SK-N-SH treated with all-trans-retinoic acid at 6 μM for 48 hours (cell line): ENCODE results near the gene TLL1.

Experiments
- ATAC-seq: fragments of 200-7000 bp; cut with Tn5 transposase; 3 replicates; pipeline ENCODE4 v1.9.1; 2020; ENCODE audit warnings: mild to moderate bottlenecking, moderate library complexity
- ARNTL ChIP-seq: fragments of 450-650 bp; formaldehyde crosslinking; IDR thresholded peaks from 2 replicates; pipeline ENCODE4 v1.5.0; 2020; ENCODE audit warnings: low read depth, mild to moderate bottlenecking, moderate library complexity, borderline replicate concordance
- BACH2 ChIP-seq: fragments of 250-450 bp; sonication (Bioruptor Pico); IDR thresholded peaks from 2 replicates; pipeline ENCODE4 v1.9.0; 2021; ENCODE audit warnings: mild to moderate bottlenecking, borderline replicate concordance
- CREB5 ChIP-seq: fragments of 250-450 bp; sonication (Bioruptor Pico); IDR thresholded peaks from 2 replicates; pipeline ENCODE4 v1.5.1; 2020; ENCODE audit warnings: low read depth, mild to moderate bottlenecking, moderate library complexity
- ISL1 ChIP-seq: fragments of 250-450 bp; sonication (Bioruptor Pico); IDR thresholded peaks from 2 replicates; pipeline ENCODE4 v2.1.2; 2022; ENCODE audit warnings: mild to moderate bottlenecking, moderate library complexity
- PPARA ChIP-seq: fragments of 250-450 bp; sonication (Bioruptor Pico); IDR thresholded peaks from 2 replicates; pipeline ENCODE4 v1.5.0; 2020; ENCODE audit warnings: mild to moderate bottlenecking, borderline replicate concordance
- RARB ChIP-seq: fragments of 250-450 bp; sonication (Bioruptor Pico); IDR thresholded peaks from 2 replicates; pipeline ENCODE4 v1.8.0; 2021; ENCODE audit warnings: mild to moderate bottlenecking, moderate library complexity
- TCF4 ChIP-seq: fragments of 250-450 bp; sonication (Bioruptor Pico); IDR thresholded peaks from 2 replicates; pipeline ENCODE4 v1.8.0; 2021; ENCODE audit warnings: mild to moderate bottlenecking, moderate library complexity, borderline replicate concordance
- TOX ChIP-seq: fragments of 250-450 bp; sonication (Bioruptor Pico); IDR thresholded peaks from 2 replicates; pipeline ENCODE4 v1.8.0; 2021; ENCODE audit warnings: mild to moderate bottlenecking, moderate library complexity, borderline replicate concordance
- ZC3H10 ChIP-seq: fragments of 250-450 bp; sonication (Bioruptor Pico); IDR thresholded peaks from 2 replicates; pipeline ENCODE4 v1.5.1; 2021; ENCODE audit warnings: mild to moderate bottlenecking, moderate library complexity
- ZFP30 ChIP-seq: fragments of 450-650 bp; formaldehyde crosslinking; IDR thresholded peaks from 2 replicates; pipeline ENCODE4 v1.5.0; 2022; ENCODE audit warnings: mild to moderate bottlenecking, moderate library complexity
- ZNF70 ChIP-seq: fragments of 450-650 bp; formaldehyde crosslinking; IDR thresholded peaks from 2 replicates; pipeline ENCODE4 v1.5.0; 2020; ENCODE audit warnings: mild to moderate bottlenecking, moderate library complexity
- ZNF8 ChIP-seq: fragments of 450-650 bp; formaldehyde crosslinking; IDR thresholded peaks from 2 replicates; pipeline ENCODE4 v1.5.0; 2020; ENCODE audit warnings: mild to moderate bottlenecking, moderate library complexity
- TF ChIP-seq, protein P1 (sequence below): fragments of 250-450 bp; sonication (Bioruptor Pico); IDR thresholded peaks from 2 replicates; pipeline ENCODE4 v1.5.0; 2020; ENCODE audit warnings: mild to moderate bottlenecking, moderate library complexity
- TF ChIP-seq, protein P2 (sequence below): fragments of 250-450 bp; sonication (Bioruptor Pico); IDR thresholded peaks from 2 replicates; pipeline ENCODE4 v1.8.0; 2020; ENCODE audit warnings: mild to moderate bottlenecking, moderate library complexity, borderline replicate concordance
- TF ChIP-seq, protein P3 (sequence below): fragments of 250-450 bp; sonication (Bioruptor Pico); IDR thresholded peaks from 2 replicates; pipeline ENCODE4 v1.8.0; 2021; ENCODE audit warnings: low read depth, mild to moderate bottlenecking, moderate library complexity, borderline replicate concordance
- TF ChIP-seq, protein P4 (sequence below): fragments of 250-450 bp; sonication (Bioruptor Pico); IDR thresholded peaks from 2 replicates; pipeline ENCODE4 v1.5.1; 2021; ENCODE audit warnings: mild to moderate bottlenecking, moderate library complexity

The TLL1 gene

DNA sequence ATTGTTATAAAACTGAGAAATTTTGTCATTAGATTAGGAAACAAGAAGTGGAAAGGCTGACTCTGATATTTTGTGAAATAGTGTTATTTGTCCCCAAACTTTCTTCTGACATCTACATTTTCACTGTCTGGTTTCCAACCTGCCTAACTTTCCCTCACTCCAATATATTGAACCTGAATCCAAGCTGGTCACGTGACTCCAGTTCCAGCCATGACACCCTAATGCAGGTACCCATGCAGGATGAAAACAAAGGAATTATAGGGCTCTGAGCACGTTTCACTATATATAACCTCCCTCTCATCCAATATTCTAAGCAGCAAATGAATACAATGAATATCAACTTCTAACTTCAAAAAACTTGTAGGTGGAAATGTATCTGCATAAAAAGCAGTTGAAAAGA is 231.6 kb downstream of the TLL1 start:
- ATAC-seq = no peak
- TF ChIP-seq ARNTL (CRISPR knock-in tag) (no peak), ZC3H10 (CRISPR knock-in tag) (no peak), ISL1 (CRISPR knock-in tag) (no peak), BACH2 (CRISPR knock-in tag) (no peak), TCF4 (CRISPR knock-in tag) (no peak), ZFP30 (CRISPR knock-in tag) (no peak), ZNF8 (CRISPR knock-in tag) (no peak)
- TF ChIP-seq, protein P1, sequence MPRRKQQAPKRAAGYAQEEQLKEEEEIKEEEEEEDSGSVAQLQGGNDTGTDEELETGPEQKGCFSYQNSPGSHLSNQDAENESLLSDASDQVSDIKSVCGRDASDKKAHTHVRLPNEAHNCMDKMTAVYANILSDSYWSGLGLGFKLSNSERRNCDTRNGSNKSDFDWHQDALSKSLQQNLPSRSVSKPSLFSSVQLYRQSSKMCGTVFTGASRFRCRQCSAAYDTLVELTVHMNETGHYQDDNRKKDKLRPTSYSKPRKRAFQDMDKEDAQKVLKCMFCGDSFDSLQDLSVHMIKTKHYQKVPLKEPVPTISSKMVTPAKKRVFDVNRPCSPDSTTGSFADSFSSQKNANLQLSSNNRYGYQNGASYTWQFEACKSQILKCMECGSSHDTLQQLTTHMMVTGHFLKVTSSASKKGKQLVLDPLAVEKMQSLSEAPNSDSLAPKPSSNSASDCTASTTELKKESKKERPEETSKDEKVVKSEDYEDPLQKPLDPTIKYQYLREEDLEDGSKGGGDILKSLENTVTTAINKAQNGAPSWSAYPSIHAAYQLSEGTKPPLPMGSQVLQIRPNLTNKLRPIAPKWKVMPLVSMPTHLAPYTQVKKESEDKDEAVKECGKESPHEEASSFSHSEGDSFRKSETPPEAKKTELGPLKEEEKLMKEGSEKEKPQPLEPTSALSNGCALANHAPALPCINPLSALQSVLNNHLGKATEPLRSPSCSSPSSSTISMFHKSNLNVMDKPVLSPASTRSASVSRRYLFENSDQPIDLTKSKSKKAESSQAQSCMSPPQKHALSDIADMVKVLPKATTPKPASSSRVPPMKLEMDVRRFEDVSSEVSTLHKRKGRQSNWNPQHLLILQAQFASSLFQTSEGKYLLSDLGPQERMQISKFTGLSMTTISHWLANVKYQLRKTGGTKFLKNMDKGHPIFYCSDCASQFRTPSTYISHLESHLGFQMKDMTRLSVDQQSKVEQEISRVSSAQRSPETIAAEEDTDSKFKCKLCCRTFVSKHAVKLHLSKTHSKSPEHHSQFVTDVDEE (CRISPR knock-in tag) = no peak
- TF ChIP-seq, protein P2, sequence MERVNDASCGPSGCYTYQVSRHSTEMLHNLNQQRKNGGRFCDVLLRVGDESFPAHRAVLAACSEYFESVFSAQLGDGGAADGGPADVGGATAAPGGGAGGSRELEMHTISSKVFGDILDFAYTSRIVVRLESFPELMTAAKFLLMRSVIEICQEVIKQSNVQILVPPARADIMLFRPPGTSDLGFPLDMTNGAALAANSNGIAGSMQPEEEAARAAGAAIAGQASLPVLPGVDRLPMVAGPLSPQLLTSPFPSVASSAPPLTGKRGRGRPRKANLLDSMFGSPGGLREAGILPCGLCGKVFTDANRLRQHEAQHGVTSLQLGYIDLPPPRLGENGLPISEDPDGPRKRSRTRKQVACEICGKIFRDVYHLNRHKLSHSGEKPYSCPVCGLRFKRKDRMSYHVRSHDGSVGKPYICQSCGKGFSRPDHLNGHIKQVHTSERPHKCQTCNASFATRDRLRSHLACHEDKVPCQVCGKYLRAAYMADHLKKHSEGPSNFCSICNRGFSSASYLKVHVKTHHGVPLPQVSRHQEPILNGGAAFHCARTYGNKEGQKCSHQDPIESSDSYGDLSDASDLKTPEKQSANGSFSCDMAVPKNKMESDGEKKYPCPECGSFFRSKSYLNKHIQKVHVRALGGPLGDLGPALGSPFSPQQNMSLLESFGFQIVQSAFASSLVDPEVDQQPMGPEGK (CRISPR knock-in tag) = no peak

DNA sequence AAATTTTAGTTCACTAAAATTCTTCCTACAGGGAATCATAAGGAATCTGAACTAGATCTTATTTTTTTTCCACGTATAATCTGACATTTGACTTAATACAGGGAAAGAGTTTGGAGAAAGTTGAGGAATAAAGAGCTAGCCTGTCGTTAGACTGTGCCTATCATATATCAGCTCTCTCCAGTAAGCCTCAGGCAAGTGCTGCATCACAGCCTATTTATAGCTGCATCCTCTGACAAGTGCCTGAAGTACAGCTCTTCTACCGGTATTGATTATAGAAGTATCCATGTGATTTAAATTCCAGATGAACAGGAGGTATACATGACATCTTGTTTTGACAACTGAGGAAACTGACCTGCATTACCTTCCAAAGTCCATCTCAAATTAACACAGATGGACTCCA is 248.9 kb downstream of the TLL1 start:
- TF ChIP-seq TCF4 (CRISPR knock-in tag) = no peak
- TF ChIP-seq, protein P3, sequence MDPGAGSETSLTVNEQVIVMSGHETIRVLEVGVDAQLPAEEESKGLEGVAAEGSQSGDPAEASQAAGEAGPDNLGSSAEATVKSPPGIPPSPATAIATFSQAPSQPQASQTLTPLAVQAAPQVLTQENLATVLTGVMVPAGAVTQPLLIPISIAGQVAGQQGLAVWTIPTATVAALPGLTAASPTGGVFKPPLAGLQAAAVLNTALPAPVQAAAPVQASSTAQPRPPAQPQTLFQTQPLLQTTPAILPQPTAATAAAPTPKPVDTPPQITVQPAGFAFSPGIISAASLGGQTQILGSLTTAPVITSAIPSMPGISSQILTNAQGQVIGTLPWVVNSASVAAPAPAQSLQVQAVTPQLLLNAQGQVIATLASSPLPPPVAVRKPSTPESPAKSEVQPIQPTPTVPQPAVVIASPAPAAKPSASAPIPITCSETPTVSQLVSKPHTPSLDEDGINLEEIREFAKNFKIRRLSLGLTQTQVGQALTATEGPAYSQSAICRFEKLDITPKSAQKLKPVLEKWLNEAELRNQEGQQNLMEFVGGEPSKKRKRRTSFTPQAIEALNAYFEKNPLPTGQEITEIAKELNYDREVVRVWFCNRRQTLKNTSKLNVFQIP (CRISPR knock-in tag) = no peak
- TF ChIP-seq, protein P1 (CRISPR knock-in tag) = no peak
- TF ChIP-seq ZNF70 = no peak
- TF ChIP-seq ARNTL (CRISPR knock-in tag) = no peak
- no peak for TF ChIP-seq ZC3H10 (CRISPR knock-in tag)
- TF ChIP-seq ISL1 (CRISPR knock-in tag) = no peak
- no peak for TF ChIP-seq TOX
- TF ChIP-seq, all 23 proteins: peak for 0
- ATAC-seq = peak; percentile 77

GRCh38 chr4:166123546-166123945 is 250.5 kb downstream of the TLL1 start:
- no peak for ATAC-seq
- TF ChIP-seq, protein P2 (CRISPR knock-in tag) = no peak
- no peak for TF ChIP-seq RARB (CRISPR knock-in tag)
- TF ChIP-seq, protein P3 (CRISPR knock-in tag) = no peak
- TF ChIP-seq, protein P4, sequence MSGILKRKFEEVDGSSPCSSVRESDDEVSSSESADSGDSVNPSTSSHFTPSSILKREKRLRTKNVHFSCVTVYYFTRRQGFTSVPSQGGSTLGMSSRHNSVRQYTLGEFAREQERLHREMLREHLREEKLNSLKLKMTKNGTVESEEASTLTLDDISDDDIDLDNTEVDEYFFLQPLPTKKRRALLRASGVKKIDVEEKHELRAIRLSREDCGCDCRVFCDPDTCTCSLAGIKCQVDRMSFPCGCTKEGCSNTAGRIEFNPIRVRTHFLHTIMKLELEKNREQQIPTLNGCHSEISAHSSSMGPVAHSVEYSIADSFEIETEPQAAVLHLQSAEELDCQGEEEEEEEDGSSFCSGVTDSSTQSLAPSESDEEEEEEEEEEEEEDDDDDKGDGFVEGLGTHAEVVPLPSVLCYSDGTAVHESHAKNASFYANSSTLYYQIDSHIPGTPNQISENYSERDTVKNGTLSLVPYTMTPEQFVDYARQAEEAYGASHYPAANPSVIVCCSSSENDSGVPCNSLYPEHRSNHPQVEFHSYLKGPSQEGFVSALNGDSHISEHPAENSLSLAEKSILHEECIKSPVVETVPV (CRISPR knock-in tag) = no peak
- TF ChIP-seq, protein P1 (CRISPR knock-in tag) = no peak
- no peak for TF ChIP-seq PPARA (CRISPR knock-in tag)
- no peak for TF ChIP-seq ISL1 (CRISPR knock-in tag)
- TF ChIP-seq CREB5 = no peak
- TF ChIP-seq, all 23 proteins: peak for 0
